Spleen (tissue), 11 donors: Measurements from ENCODE around the gene MARCHF10. TPM values are rescaled to one million over a fixed set of nuclear protein-coding genes. Genes with fewer than 3 reads are reported as not detected.

ENCODE experiments used
- DNase-seq: peaks from one replicate; pipeline ENCODE4 v3.0.0-alpha.2; 2020
- H3K27ac ChIP-seq, 8 donors: fragments of 200-600 bp; sonication (generic) in 7 of 8; 1 replicate in 4 of 8; 2 replicates in 4 of 8; pipeline versions ENCODE4 v1.5.0 to v1.8.0; 2016 to 2021; ENCODE audit warnings: inconsistent platforms in 4 of 8, mild to moderate bottlenecking in 4 of 8, moderate library complexity in 1 of 8
- H3K27me3 ChIP-seq, 7 donors: fragments of 200-600 bp; sonication (generic) in 6 of 7; replicated peaks in 1 of 7; 1 replicate in 4 of 7; 2 replicates in 3 of 7; pipeline versions ENCODE4 v1.5.0 to v1.8.0; 2016 to 2021; ENCODE audit warnings: inconsistent platforms in 3 of 7, mild to moderate bottlenecking in 1 of 7
- H3K36me3 ChIP-seq, 6 donors: fragments of 200-600 bp; sonication (generic) in 5 of 6; 1 replicate in 4 of 6; 2 replicates in 2 of 6; pipeline versions ENCODE4 v1.5.0 to v1.8.0; 2016 to 2021; ENCODE audit warnings: inconsistent platforms in 2 of 6
- H3K4me1 ChIP-seq, 6 donors: fragments of 200-600 bp; sonication (generic) in 5 of 6; 1 replicate in 3 of 6; 2 replicates in 3 of 6; pipeline versions ENCODE4 v1.5.0 to v1.8.0; 2016 to 2021; ENCODE audit warnings: inconsistent platforms in 3 of 6
- H3K4me3 ChIP-seq, 8 donors: fragments of 200-600 bp; sonication (generic) in 7 of 8; 1 replicate in 4 of 8; 2 replicates in 4 of 8; pipeline versions ENCODE4 v1.5.0 to v1.8.0; 2016 to 2021; ENCODE audit warnings: inconsistent platforms in 4 of 8, mild to moderate bottlenecking in 4 of 8, moderate library complexity in 2 of 8
- H3K9me3 ChIP-seq, 8 donors: fragments of 200-600 bp; sonication (generic) in 7 of 8; 1 replicate in 4 of 8; 2 replicates in 4 of 8; pipeline versions ENCODE4 v1.5.0 to v1.8.0; 2016 to 2021; ENCODE audit warnings: inconsistent platforms in 4 of 8
- POLR2A ChIP-seq, 3 donors: fragments of 450-650 bp; IDR thresholded peaks; one replicate each; pipeline ENCODE4 v1.5.1; 2017; ENCODE audit warnings: antibody characterized with exemption in 3 of 3, mild to moderate bottlenecking in 1 of 3
- POLR2AphosphoS5 ChIP-seq, 3 donors: sonication (generic); formaldehyde crosslinking; IDR thresholded peaks; one replicate each; pipeline ENCODE4 v1.5.1; 2017; ENCODE audit warnings: antibody characterized with exemption in 3 of 3
- WGBS, 5 donors: extraction: QIAGEN DNeasy Blood & Tissue Kit in 3 of 5; methylation state at CpG; one replicate each; pipeline versions ENCODE4 v1.1.5 to v1.1.7; 2013 to 2018; 5-methylcytosine and 5-hydroxymethylcytosine counted together
- intact Hi-C: fragments of 100-400 bp; cut with DNase I; formaldehyde crosslinking; loops from one replicate; pipeline ENCODE4 v1.15.0; 2023; ENCODE audit warnings: low total_unique reads
- polyA plus RNA-seq, 3 donors: library from polyadenylated mRNA; stranded (reverse); fragments of 200-250 nt; gene quantifications; one replicate each; pipeline ENCODE4 v1.2.1, GENCODE V29; 2013
- total RNA-seq, 7 donors: library from RNA; depleted of rRNA in 3 of 7; stranded (reverse); fragments of >200 nt in 3 of 7; fragmentation: NEBNext Ultra II Directional in 4 of 7; extraction: Animal tissue kit (Norgen Biotek cat#: 25700) in 4 of 7; gene quantifications; one replicate each; pipeline versions ENCODE4 v1.1.0 to v1.2.1, GENCODE V29; 2016 to 2021
- TF ChIP-seq, protein P1 (sequence below), 11 experiments: fragments of 200-600 bp in 7 of 11; fragments of 450-650 bp in 4 of 11; sonication (generic) in 4 of 11; IDR thresholded peaks in 8 of 11; conservative IDR thresholded peaks in 3 of 11; 1 replicate in 7 of 11; 2 replicates in 4 of 11; pipeline versions ENCODE4 v1.4.0 to v1.8.0; 2016 to 2021; ENCODE audit warnings: antibody characterized with exemption in 11 of 11, inconsistent platforms in 4 of 11, mild to moderate bottlenecking in 1 of 11
- donor health status: healthy with polysubstance abuse.
- donor health status: DM: no; HTN: no; CAD: no; lungs with moderate emphysema.
- donor health status: DM: no; HTN: no; CAD: no.
- donor health status: Bipolar disorder and iron deficiency.
- donor health status: healthy.
- donor health status: DM: no; HTN: no; CAD: no.
- donor health status: DM: yes; HTN: yes; CAD: no.

The MARCHF10 gene
- total and polyA plus RNA-seq, 10 donors: 0.15 to 0.32 (median 0.26) TPM; not detected in 7

DNA sequence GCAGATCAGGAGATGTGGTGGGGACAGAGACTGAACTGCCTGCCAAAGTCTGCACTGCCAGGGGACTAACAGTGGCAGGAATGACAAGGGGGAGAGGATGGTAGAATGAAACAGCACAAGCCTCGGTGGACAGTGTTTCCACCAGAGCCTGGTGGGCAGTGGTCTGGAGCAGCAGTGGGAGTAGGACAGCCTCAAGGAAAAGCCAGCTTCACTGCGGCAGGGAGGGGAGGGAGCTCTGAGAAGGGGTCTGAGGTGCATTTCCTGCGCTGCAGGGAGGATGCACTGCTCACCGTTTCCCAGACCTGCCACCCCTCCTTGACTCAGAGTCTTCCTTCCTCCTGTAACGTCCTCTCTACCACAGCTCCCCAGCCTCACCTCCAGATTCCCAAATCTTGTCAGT lies 33.8 kb downstream of the MARCHF10 start:
- intact Hi-C loops: no loop called here
- no peak overlapping the region for H3K27ac ChIP-seq
- DNase-seq: no peak
- H3K4me3 ChIP-seq: no peak overlapping the region
- H3K27me3 ChIP-seq: peaks cover 0 to 25% (median 0%) of the 10 kb centered on the region in 7 donors
- 43 to 60% (median 51%) methylated on average over 5 of the region's 5 CpGs for WGBS, 5 donors
- H3K4me1 ChIP-seq: no peaks in the 10 kb centered on the region
- H3K36me3 ChIP-seq: no peaks in the 10 kb centered on the region
- H3K9me3 ChIP-seq: no peaks in the 10 kb centered on the region
- TF ChIP-seq, protein P1, sequence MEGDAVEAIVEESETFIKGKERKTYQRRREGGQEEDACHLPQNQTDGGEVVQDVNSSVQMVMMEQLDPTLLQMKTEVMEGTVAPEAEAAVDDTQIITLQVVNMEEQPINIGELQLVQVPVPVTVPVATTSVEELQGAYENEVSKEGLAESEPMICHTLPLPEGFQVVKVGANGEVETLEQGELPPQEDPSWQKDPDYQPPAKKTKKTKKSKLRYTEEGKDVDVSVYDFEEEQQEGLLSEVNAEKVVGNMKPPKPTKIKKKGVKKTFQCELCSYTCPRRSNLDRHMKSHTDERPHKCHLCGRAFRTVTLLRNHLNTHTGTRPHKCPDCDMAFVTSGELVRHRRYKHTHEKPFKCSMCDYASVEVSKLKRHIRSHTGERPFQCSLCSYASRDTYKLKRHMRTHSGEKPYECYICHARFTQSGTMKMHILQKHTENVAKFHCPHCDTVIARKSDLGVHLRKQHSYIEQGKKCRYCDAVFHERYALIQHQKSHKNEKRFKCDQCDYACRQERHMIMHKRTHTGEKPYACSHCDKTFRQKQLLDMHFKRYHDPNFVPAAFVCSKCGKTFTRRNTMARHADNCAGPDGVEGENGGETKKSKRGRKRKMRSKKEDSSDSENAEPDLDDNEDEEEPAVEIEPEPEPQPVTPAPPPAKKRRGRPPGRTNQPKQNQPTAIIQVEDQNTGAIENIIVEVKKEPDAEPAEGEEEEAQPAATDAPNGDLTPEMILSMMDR (IDR thresholded peaks at IDR 0.05 in 8 of 11, conservative IDR thresholded peaks at IDR 0.05 in 3 of 11): no peak
- TF ChIP-seq POLR2A (IDR thresholded peaks at IDR 0.05) (no peak), POLR2AphosphoS5 (IDR thresholded peaks at IDR 0.05) (no peak)

GRCh38 chr17:62767997-62768396 lies 40.1 kb downstream of the MARCHF10 start:
- TF ChIP-seq POLR2A (IDR thresholded peaks at IDR 0.05): no peak
- no peak for TF ChIP-seq POLR2AphosphoS5 (IDR thresholded peaks at IDR 0.05)
- DNase-seq: no peak
- Histone ChIP-seq H3K36me3 (no peaks in the 10 kb centered on the region), H3K9me3 (no peaks in the 10 kb centered on the region), H3K4me3 (no peak overlapping the region), H3K27ac (no peak overlapping the region), H3K4me1 (no peaks in the 10 kb centered on the region), H3K27me3 (peaks cover 0 to 2% (median 0%) of the 10 kb centered on the region in 7 donors)
- WGBS, 5 donors: 87 to 93% (median 89%) methylated on average over 5 of the region's 5 CpGs
- intact Hi-C loops: no loop called here

- Histone ChIP-seq H3K4me3 (no peak overlapping the region), H3K9me3 (no peaks in the 10 kb centered on the region), H3K27me3 (peaks cover 0 to 6% (median 0%) of the 10 kb centered on the region in 7 donors), H3K36me3 (no peaks in the 10 kb centered on the region), H3K4me1 (no peaks in the 10 kb centered on the region), H3K27ac (no peak overlapping the region)
- WGBS, 5 donors: 82 to 88% (median 83%) methylated on average over 10 of the region's 10 CpGs
- DNase-seq: no peak
- intact Hi-C loops: no loop called here
- no peak for TF ChIP-seq POLR2A (IDR thresholded peaks at IDR 0.05)
- TF ChIP-seq, protein P1 (IDR thresholded peaks at IDR 0.05 in 8 of 11, conservative IDR thresholded peaks at IDR 0.05 in 3 of 11): no peak
- no peak for TF ChIP-seq POLR2AphosphoS5 (IDR thresholded peaks at IDR 0.05)
Observed at GRCh38 chr17:62765351-62765750, 42.8 kb downstream of the MARCHF10 start.

DNA sequence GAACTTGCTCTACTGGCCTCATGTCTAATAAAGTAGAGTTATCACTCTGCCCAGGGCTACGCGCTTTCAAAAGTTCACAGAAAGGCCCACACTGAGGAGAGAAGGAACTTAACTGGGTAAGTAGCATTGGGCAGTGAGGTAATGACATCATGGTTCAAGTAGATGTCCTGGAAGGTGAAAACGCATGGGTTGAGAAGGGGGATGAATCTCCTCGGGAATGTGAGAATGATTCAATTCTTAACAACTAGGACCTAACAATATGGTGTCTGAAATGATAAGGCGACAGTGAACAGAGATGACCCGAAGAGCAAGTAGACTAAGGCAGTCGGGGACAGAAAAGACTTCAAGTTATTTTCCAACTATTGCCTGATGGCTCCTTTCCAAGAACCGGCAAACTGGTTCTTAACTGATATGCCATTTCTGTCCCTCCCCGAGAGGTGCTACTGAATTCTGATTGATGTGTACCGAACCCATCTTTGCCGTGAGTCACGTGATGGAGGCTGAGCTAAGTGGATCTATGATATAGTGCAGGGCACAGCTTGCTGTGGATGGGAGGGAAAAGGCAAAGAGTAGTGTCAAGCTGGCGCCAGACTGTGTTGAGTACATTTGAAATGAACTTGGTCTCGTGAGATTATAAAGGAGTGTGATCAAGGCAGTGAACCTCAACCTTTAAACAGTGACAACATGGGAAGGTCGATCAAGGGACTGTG lies 44.1 kb downstream of the MARCHF10 start:
- peaks cover 0 to 6% (median 0%) of the 10 kb centered on the region in 7 donors for H3K27me3 ChIP-seq
- H3K27ac ChIP-seq: no peak overlapping the region
- DNase-seq: no peak
- 87 to 93% (median 91%) methylated on average over 15 of the region's 15 CpGs for WGBS, 5 donors
- TF ChIP-seq POLR2AphosphoS5 (IDR thresholded peaks at IDR 0.05) (no peak), POLR2A (IDR thresholded peaks at IDR 0.05) (no peak)
- TF ChIP-seq, protein P1 (IDR thresholded peaks at IDR 0.05 in 8 of 11, conservative IDR thresholded peaks at IDR 0.05 in 3 of 11): no peak
- no peaks in the 10 kb centered on the region for H3K4me1 ChIP-seq
- intact Hi-C loops: no loop called here
- no peak overlapping the region for H3K4me3 ChIP-seq
- H3K36me3 ChIP-seq: no peaks in the 10 kb centered on the region
- no peaks in the 10 kb centered on the region for H3K9me3 ChIP-seq
